GM23338 (cell line): Measurements from ENCODE around the gene ETNPPL.

Experiments used
- CREB1 ChIP-seq: fragments of 250-450 bp; sonication (Bioruptor Pico); IDR thresholded peaks from 2 replicates; pipeline ENCODE4 v1.5.0; 2020; ENCODE audit warnings: low read depth, mild to moderate bottlenecking, moderate library complexity
- CTCF ChIP-seq, 2 experiments: fragments of 200-600 bp in 1 of 2; sonication (generic) in 1 of 2; conservative IDR thresholded peaks; 2 replicates each; pipeline versions ENCODE4 v1.5.1 to v1.6.1; 2016 to 2017; ENCODE audit warnings: antibody characterized with exemption in 2 of 2, low read depth in 2 of 2, mild to moderate bottlenecking in 2 of 2, moderate library complexity in 1 of 2
- EZH2 ChIP-seq: fragments of 200-600 bp; sonication (generic); IDR thresholded peaks from one replicate; pipeline ENCODE4 v1.8.0; 2017; ENCODE audit warnings: antibody characterized with exemption, mild to moderate bottlenecking, low read depth; ENCODE audit not compliant: unreplicated experiment
- EZH2phosphoT487 ChIP-seq: fragments of 200-600 bp; sonication (generic); IDR thresholded peaks from one replicate; pipeline ENCODE4 v1.8.1; 2018; ENCODE audit warnings: antibody characterized with exemption; ENCODE audit not compliant: unreplicated experiment
- NANOG ChIP-seq: IDR thresholded peaks from 2 replicates; pipeline ENCODE4 v1.6.1; 2016; ENCODE audit warnings: antibody characterized with exemption, borderline replicate concordance
- POLR2AphosphoS5 ChIP-seq: IDR thresholded peaks from 2 replicates; pipeline ENCODE4 v1.6.1; 2016; ENCODE audit warnings: antibody characterized with exemption, low read depth
- STAT1 ChIP-seq: IDR thresholded peaks from one replicate; pipeline ENCODE4 v1.6.1; 2016; ENCODE audit warnings: antibody characterized with exemption; ENCODE audit not compliant: unreplicated experiment
- ZNF114 ChIP-seq: fragments of 250-450 bp; sonication (Bioruptor Pico); IDR thresholded peaks from 2 replicates; pipeline ENCODE4 v1.5.0; 2020; ENCODE audit warnings: mild to moderate bottlenecking, moderate library complexity
- ZNF331 ChIP-seq: fragments of 250-450 bp; sonication (Bioruptor Pico); IDR thresholded peaks from 2 replicates; pipeline ENCODE4 v1.5.0; 2020; ENCODE audit warnings: low read depth, mild to moderate bottlenecking, moderate library complexity
- TF ChIP-seq, protein P1 (sequence below): IDR thresholded peaks from one replicate; pipeline ENCODE4 v1.6.1; 2018; ENCODE audit warnings: antibody characterized with exemption; ENCODE audit not compliant: unreplicated experiment
- TF ChIP-seq, protein P2 (sequence below): IDR thresholded peaks from 2 replicates; pipeline ENCODE4 v1.6.1; 2016; ENCODE audit warnings: antibody characterized with exemption
- TF ChIP-seq, protein P3 (sequence below): fragments of 250-450 bp; sonication (Bioruptor Pico); IDR thresholded peaks from 2 replicates; pipeline ENCODE4 v1.5.0; 2020; ENCODE audit warnings: mild to moderate bottlenecking, moderate library complexity

- TF ChIP-seq EZH2 (no peak), CTCF (conservative IDR thresholded peaks at IDR 0.05; ENCODE audit: low read depth in 2 of 2) (no peak), STAT1 (no peak), EZH2phosphoT487 (no peak), CREB1 (CRISPR knock-in tag) (no peak), NANOG (no peak), POLR2AphosphoS5 (no peak), ZNF114 (CRISPR knock-in tag) (no peak), ZNF331 (CRISPR knock-in tag) (no peak)
- TF ChIP-seq, protein P1, sequence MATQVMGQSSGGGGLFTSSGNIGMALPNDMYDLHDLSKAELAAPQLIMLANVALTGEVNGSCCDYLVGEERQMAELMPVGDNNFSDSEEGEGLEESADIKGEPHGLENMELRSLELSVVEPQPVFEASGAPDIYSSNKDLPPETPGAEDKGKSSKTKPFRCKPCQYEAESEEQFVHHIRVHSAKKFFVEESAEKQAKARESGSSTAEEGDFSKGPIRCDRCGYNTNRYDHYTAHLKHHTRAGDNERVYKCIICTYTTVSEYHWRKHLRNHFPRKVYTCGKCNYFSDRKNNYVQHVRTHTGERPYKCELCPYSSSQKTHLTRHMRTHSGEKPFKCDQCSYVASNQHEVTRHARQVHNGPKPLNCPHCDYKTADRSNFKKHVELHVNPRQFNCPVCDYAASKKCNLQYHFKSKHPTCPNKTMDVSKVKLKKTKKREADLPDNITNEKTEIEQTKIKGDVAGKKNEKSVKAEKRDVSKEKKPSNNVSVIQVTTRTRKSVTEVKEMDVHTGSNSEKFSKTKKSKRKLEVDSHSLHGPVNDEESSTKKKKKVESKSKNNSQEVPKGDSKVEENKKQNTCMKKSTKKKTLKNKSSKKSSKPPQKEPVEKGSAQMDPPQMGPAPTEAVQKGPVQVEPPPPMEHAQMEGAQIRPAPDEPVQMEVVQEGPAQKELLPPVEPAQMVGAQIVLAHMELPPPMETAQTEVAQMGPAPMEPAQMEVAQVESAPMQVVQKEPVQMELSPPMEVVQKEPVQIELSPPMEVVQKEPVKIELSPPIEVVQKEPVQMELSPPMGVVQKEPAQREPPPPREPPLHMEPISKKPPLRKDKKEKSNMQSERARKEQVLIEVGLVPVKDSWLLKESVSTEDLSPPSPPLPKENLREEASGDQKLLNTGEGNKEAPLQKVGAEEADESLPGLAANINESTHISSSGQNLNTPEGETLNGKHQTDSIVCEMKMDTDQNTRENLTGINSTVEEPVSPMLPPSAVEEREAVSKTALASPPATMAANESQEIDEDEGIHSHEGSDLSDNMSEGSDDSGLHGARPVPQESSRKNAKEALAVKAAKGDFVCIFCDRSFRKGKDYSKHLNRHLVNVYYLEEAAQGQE = no peak
- TF ChIP-seq, protein P2, sequence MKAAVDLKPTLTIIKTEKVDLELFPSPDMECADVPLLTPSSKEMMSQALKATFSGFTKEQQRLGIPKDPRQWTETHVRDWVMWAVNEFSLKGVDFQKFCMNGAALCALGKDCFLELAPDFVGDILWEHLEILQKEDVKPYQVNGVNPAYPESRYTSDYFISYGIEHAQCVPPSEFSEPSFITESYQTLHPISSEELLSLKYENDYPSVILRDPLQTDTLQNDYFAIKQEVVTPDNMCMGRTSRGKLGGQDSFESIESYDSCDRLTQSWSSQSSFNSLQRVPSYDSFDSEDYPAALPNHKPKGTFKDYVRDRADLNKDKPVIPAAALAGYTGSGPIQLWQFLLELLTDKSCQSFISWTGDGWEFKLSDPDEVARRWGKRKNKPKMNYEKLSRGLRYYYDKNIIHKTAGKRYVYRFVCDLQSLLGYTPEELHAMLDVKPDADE = no peak
- TF ChIP-seq, protein P3, sequence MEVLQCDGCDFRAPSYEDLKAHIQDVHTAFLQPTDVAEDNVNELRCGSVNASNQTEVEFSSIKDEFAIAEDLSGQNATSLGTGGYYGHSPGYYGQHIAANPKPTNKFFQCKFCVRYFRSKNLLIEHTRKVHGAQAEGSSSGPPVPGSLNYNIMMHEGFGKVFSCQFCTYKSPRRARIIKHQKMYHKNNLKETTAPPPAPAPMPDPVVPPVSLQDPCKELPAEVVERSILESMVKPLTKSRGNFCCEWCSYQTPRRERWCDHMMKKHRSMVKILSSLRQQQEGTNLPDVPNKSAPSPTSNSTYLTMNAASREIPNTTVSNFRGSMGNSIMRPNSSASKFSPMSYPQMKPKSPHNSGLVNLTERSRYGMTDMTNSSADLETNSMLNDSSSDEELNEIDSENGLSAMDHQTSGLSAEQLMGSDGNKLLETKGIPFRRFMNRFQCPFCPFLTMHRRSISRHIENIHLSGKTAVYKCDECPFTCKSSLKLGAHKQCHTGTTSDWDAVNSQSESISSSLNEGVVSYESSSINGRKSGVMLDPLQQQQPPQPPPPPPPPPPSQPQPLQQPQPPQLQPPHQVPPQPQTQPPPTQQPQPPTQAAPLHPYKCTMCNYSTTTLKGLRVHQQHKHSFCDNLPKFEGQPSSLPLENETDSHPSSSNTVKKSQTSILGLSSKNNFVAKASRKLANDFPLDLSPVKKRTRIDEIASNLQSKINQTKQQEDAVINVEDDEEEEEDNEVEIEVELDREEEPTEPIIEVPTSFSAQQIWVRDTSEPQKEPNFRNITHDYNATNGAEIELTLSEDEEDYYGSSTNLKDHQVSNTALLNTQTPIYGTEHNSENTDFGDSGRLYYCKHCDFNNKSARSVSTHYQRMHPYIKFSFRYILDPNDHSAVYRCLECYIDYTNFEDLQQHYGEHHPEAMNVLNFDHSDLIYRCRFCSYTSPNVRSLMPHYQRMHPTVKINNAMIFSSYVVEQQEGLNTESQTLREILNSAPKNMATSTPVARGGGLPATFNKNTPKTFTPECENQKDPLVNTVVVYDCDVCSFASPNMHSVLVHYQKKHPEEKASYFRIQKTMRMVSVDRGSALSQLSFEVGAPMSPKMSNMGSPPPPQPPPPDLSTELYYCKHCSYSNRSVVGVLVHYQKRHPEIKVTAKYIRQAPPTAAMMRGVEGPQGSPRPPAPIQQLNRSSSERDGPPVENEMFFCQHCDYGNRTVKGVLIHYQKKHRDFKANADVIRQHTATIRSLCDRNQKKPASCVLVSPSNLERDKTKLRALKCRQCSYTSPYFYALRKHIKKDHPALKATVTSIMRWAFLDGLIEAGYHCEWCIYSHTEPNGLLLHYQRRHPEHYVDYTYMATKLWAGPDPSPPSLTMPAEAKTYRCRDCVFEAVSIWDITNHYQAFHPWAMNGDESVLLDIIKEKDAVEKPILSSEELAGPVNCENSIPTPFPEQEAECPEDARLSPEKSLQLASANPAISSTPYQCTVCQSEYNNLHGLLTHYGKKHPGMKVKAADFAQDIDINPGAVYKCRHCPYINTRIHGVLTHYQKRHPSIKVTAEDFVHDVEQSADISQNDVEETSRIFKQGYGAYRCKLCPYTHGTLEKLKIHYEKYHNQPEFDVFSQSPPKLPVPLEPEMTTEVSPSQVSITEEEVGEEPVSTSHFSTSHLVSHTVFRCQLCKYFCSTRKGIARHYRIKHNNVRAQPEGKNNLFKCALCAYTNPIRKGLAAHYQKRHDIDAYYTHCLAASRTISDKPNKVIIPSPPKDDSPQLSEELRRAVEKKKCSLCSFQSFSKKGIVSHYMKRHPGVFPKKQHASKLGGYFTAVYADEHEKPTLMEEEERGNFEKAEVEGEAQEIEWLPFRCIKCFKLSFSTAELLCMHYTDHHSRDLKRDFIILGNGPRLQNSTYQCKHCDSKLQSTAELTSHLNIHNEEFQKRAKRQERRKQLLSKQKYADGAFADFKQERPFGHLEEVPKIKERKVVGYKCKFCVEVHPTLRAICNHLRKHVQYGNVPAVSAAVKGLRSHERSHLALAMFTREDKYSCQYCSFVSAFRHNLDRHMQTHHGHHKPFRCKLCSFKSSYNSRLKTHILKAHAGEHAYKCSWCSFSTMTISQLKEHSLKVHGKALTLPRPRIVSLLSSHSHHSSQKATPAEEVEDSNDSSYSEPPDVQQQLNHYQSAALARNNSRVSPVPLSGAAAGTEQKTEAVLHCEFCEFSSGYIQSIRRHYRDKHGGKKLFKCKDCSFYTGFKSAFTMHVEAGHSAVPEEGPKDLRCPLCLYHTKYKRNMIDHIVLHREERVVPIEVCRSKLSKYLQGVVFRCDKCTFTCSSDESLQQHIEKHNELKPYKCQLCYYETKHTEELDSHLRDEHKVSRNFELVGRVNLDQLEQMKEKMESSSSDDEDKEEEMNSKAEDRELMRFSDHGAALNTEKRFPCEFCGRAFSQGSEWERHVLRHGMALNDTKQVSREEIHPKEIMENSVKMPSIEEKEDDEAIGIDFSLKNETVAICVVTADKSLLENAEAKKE (CRISPR knock-in tag) = no peak
Measured at GRCh38 chr4:108703966-108704365, 58.9 kb downstream of the ETNPPL start.
